ENCODE data around the gene TMUB2.

Gene TMUB2

GRCh38 chr17:44209786-44210341, 23.1 kb downstream of the TMUB2 start:
- no peak for TF ChIP-seq CTCF (IDR thresholded peaks at IDR 0.05; ENCODE audit: control insufficient read depth, insufficient read depth, low read depth, low read length, missing control alignments)
- DNase-seq (ENCODE audit: low read depth): no peak
- H3K4me3 ChIP-seq (ENCODE audit: control insufficient read depth, low read depth, low read length): no peak overlapping the region

- H3K4me3 ChIP-seq (ENCODE audit: control insufficient read depth, low read depth, low read length): no peak overlapping the region
- peak; percentile 79 for TF ChIP-seq CTCF (IDR thresholded peaks at IDR 0.05; ENCODE audit: control insufficient read depth, insufficient read depth, low read depth, low read length, missing control alignments)
- DNase-seq (ENCODE audit: low read depth): no peak
These were observed 23.8 kb downstream of the TMUB2 start for GRCh38 chr17:44210342-44211192.

GRCh38 chr17:44211281-44212265, 24.8 kb downstream of the TMUB2 start:
- no peak for DNase-seq (ENCODE audit: low read depth)
- TF ChIP-seq CTCF (IDR thresholded peaks at IDR 0.05; ENCODE audit: control insufficient read depth, insufficient read depth, low read depth, low read length, missing control alignments): no peak
- no peak overlapping the region for H3K4me3 ChIP-seq (ENCODE audit: control insufficient read depth, low read depth, low read length)

GRCh38 chr17:44212507-44213402, 26.0 kb downstream of the TMUB2 start:
- no peak for TF ChIP-seq CTCF (IDR thresholded peaks at IDR 0.05; ENCODE audit: control insufficient read depth, insufficient read depth, low read depth, low read length, missing control alignments)
- no peak overlapping the region for H3K4me3 ChIP-seq (ENCODE audit: control insufficient read depth, low read depth, low read length)
- no peak for DNase-seq (ENCODE audit: low read depth)

GRCh38 chr17:44213403-44214229, 26.8 kb downstream of the TMUB2 start:
- no peak for TF ChIP-seq CTCF (IDR thresholded peaks at IDR 0.05; ENCODE audit: control insufficient read depth, insufficient read depth, low read depth, low read length, missing control alignments)
- no peak for DNase-seq (ENCODE audit: low read depth)
- no peak overlapping the region for H3K4me3 ChIP-seq (ENCODE audit: control insufficient read depth, low read depth, low read length)
